Measurements from ENCODE around the gene SLC34A3. TPM values are rescaled to one million over a fixed set of nuclear protein-coding genes. Genes with fewer than 3 reads are reported as not detected.
"Not testable (repeated sequence)": the region's sequence is repeated elsewhere in the genome, so short reads cannot be mapped to it uniquely, and the experiment has no call there.

The SLC34A3 gene
- total RNA-seq, 1 donor from 2014 or later = not detected

DNA sequence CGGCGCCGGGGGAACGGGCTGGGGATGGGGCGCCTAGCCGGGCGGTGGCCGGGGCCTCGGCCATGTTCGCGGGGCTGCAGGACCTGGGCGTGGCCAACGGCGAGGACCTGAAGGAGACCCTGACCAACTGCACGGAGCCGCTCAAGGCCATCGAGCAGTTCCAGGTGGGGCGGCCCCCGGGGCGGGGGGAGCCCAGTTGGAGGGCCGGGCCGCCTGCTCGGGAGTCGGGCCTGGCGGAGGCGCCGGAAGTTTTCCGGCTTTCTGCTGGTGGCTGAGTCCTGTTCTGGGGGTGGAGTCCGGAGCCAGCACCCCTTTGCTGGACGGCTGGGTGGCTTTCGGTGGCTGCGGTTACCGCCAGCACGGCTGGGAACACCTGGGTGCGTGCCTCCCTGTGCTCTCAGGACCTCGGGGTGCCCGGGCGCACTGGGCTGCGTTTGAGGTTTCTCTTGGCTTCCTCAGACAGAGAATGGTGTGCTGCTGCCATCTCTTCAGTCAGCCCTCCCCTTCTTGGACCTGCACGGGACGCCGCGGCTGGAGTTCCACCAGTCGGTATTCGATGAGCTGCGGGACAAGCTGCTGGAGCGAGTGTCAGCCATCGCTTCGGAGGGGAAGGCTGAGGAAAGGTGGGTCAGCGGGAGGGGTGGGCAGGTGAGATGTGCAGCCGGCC lies 24.9 kb downstream of the SLC34A3 start:
- ATAC-seq (peak; percentile 41 to 58), DNase-seq (peak; percentile 79)
- intact Hi-C loops (cut with DNase I) = no loop called here
- Histone ChIP-seq H3K4me1 (peaks cover 23% of the 10 kb centered on the region), H3K27ac (peak overlapping the region; percentile 83), H3K36me3 (peaks cover 30% of the 10 kb centered on the region), H3K4me3 (peak overlapping the region; percentile 100), H3K27me3 (ENCODE audit: low read depth) (no peaks in the 10 kb centered on the region), H3K9me3 (no peaks in the 10 kb centered on the region)
- TF ChIP-seq, protein P1, sequence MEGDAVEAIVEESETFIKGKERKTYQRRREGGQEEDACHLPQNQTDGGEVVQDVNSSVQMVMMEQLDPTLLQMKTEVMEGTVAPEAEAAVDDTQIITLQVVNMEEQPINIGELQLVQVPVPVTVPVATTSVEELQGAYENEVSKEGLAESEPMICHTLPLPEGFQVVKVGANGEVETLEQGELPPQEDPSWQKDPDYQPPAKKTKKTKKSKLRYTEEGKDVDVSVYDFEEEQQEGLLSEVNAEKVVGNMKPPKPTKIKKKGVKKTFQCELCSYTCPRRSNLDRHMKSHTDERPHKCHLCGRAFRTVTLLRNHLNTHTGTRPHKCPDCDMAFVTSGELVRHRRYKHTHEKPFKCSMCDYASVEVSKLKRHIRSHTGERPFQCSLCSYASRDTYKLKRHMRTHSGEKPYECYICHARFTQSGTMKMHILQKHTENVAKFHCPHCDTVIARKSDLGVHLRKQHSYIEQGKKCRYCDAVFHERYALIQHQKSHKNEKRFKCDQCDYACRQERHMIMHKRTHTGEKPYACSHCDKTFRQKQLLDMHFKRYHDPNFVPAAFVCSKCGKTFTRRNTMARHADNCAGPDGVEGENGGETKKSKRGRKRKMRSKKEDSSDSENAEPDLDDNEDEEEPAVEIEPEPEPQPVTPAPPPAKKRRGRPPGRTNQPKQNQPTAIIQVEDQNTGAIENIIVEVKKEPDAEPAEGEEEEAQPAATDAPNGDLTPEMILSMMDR (IDR thresholded peaks at IDR 0.05) = no peak

DNA sequence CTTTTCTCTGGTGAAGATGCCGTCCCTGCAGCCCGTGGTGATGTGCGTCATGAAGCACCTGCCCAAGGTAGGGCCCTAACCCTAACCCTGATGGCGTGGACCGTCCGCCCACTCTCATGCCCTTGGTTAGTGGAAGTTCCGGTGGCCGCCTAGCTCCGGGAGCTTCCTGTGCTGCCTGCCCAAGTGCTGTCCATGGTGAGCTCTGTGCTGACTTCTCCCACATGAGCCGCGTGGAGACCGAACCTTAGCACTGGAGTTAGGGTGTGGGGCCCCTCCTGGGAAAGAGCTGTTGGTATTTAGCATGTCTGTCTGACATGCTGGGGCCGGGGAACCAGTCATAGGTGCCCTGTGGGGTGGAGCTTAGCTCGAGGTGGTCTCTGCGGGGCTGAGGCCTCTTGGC lies 25.7 kb downstream of the SLC34A3 start:
- H3K4me3 ChIP-seq = peak overlapping the region; percentile 100
- H3K36me3 ChIP-seq = peaks cover 30% of the 10 kb centered on the region
- peaks cover 23% of the 10 kb centered on the region for H3K4me1 ChIP-seq
- ATAC-seq (no peak), DNase-seq (no peak)
- H3K9me3 ChIP-seq = no peaks in the 10 kb centered on the region
- TF ChIP-seq, protein P1 (IDR thresholded peaks at IDR 0.05) = no peak
- no peak overlapping the region for H3K27ac ChIP-seq
- H3K27me3 ChIP-seq (ENCODE audit: low read depth) = no peaks in the 10 kb centered on the region
- intact Hi-C loops (cut with DNase I) = no loop called here

DNA sequence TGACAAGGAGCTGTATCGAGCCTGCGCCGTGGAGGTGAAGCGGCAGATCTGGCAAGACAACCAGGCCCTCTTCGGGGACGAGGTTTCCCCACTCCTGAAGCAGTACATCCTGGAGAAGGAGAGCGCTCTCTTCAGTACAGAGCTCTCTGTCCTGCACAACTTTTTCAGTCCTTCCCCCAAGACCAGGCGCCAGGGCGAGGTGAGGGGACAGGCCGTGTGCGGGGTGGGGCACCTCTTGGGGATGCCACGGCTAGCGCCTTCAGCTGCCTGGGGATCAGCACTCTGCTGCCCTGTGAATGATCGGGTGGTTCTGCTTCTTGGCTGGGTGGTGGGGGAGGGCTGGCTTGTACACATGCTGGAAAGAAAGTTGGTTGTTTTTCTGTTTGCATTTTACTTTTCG lies 26.2 kb downstream of the SLC34A3 start:
- Histone ChIP-seq H3K27ac (no peak overlapping the region), H3K27me3 (ENCODE audit: low read depth) (no peaks in the 10 kb centered on the region), H3K36me3 (peaks cover 30% of the 10 kb centered on the region), H3K4me3 (peak overlapping the region; percentile 100), H3K4me1 (peaks cover 23% of the 10 kb centered on the region), H3K9me3 (no peaks in the 10 kb centered on the region)
- no peak for DNase-seq
- TF ChIP-seq, protein P1 (IDR thresholded peaks at IDR 0.05) = no peak
- no peak for ATAC-seq
- intact Hi-C loops (cut with DNase I) = no loop called here

DNA sequence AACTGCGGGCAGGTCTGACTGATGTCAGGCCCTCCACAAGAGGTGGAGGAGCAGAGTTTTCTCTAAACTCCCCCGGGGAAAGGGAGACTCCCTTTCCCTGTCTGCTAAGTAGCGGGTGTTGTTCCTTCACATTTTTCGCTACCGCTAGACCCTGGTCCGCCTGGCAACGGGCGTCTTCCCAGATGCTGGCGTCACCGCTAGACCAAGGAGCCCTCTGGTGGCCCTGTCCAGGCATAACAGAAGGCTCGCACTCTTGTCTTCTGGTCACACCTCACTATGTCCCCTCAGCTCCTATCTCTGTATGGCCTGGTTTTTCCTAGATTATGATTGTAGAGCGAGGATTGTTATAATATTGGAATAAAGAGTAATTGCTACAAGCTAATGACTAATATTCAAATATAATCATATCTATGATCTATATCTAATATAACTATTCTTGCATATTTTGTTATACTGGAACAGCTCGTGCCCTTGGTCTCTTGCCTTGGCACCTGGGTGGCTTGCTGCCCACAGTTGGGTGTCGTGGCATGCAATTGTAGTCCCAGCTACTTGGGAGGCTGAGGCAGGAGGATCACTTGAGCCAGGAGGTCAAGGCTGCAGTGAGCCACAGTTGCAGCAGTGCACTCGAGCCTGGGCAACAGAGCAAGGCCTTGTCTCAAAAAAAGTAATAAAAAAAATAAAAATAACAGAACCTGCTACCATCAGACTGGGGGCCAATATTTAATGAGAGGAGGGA lies 31.6 kb downstream of the SLC34A3 start:
- H3K4me3 ChIP-seq; ATAC-seq; H3K9me3 ChIP-seq; H3K4me1 ChIP-seq; H3K27ac ChIP-seq; intact Hi-C loops (cut with DNase I); DNase-seq; H3K27me3 ChIP-seq (ENCODE audit: low read depth): not testable (repeated sequence)
- TF ChIP-seq, protein P1 (IDR thresholded peaks at IDR 0.05) = peak; percentile 57
- H3K36me3 ChIP-seq = peaks cover 61% of the 10 kb centered on the region

DNA sequence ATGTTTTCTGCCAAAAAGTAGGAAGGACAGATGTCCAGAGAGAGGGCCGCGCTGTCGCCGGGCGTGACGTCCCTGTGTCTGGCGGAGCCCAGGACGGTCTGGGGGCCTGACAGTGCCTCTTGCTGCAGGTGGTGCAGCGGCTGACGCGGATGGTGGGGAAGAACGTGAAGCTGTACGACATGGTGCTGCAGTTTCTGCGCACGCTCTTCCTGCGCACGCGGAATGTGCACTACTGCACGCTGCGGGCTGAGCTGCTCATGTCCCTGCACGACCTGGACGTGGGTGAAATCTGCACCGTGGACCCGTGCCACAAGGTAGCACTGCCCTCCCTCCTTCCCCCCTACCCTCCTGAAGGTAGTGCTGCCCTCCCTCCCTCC lies 32.2 kb downstream of the SLC34A3 start:
- Histone ChIP-seq H3K36me3 (peaks cover 65% of the 10 kb centered on the region), H3K27ac (no peak overlapping the region), H3K9me3 (no peaks in the 10 kb centered on the region), H3K4me1 (peaks cover 5% of the 10 kb centered on the region), H3K4me3 (no peak overlapping the region), H3K27me3 (ENCODE audit: low read depth) (no peaks in the 10 kb centered on the region)
- intact Hi-C loops (cut with DNase I) = no loop called here
- ATAC-seq (no peak), DNase-seq (peak; percentile 45)
- TF ChIP-seq, protein P1 (IDR thresholded peaks at IDR 0.05) = no peak

Measured in lower lobe of right lung (tissue), 2 donors.